Testis (tissue), 3 donors: ENCODE data around the gene OPN1MW3. TPM values are rescaled to one million over a fixed set of nuclear protein-coding genes. Genes with fewer than 3 reads are reported as not detected.

Experiments
- DNase-seq: peaks from one replicate; pipeline ENCODE4 v3.0.0-alpha.2; 2019
- H3K27ac ChIP-seq, 2 donors: fragments of 200-600 bp; sonication (generic); one replicate each; pipeline ENCODE4 v1.5.1; 2019
- H3K27me3 ChIP-seq: fragments of 200-600 bp; sonication (generic); one replicate; pipeline ENCODE4 v1.5.1; 2019
- H3K36me3 ChIP-seq: fragments of 200-600 bp; sonication (generic); one replicate; pipeline ENCODE4 v1.5.1; 2017; ENCODE audit warnings: low read depth; ENCODE audit errors: missing control alignments
- H3K4me1 ChIP-seq: fragments of 200-600 bp; sonication (generic); one replicate; pipeline ENCODE4 v1.5.1; 2019
- H3K4me3 ChIP-seq, 2 donors: fragments of 200-600 bp; sonication (generic); one replicate each; pipeline ENCODE4 v1.5.1; 2017 to 2019
- H3K9me3 ChIP-seq: fragments of 200-600 bp; sonication (generic); one replicate; pipeline ENCODE4 v1.5.1; 2017
- CTCF ChIP-seq, 3 experiments: fragments of 450-650 bp in 2 of 3; fragments of 200-600 bp in 1 of 3; sonication (generic) in 1 of 3; IDR thresholded peaks; one replicate each; pipeline ENCODE4 v1.5.1; 2016 to 2019; ENCODE audit warnings: antibody characterized with exemption in 3 of 3, mild to moderate bottlenecking in 2 of 3, moderate library complexity in 1 of 3
- POLR2A ChIP-seq: fragments of 450-650 bp; IDR thresholded peaks from one replicate; pipeline ENCODE4 v1.6.1; 2017; ENCODE audit warnings: antibody characterized with exemption, mild to moderate bottlenecking, moderate library complexity
- WGBS, 2 donors: methylation state at CpG; one replicate each; pipeline ENCODE4 v1.1.5; 2018; 5-methylcytosine and 5-hydroxymethylcytosine counted together
- intact Hi-C: fragments of 100-400 bp; cut with DNase I; formaldehyde crosslinking; loops from one replicate; pipeline ENCODE4 v1.15.1; 2023; ENCODE audit warnings: low total_unique reads
- polyA plus RNA-seq: library from polyadenylated mRNA; stranded (reverse); fragments of 350-450 nt; fragmentation: Illumina TruSeq; extraction: RNeasy Lipid Tissue Mini Kit (QIAGEN cat#74804); gene quantifications from one replicate; pipeline ENCODE4 v1.2.3, GENCODE V29; 2014; ENCODE audit warnings: low read depth, low replicate concordance; ENCODE audit not compliant: insufficient read depth
- total RNA-seq, 2 donors: library from RNA; depleted of rRNA; stranded (reverse); fragments of >200 nt; gene quantifications; one replicate each; pipeline ENCODE4 v1.2.3, GENCODE V29; 2016

The OPN1MW3 gene
- total and polyA plus RNA-seq, 3 donors from 2014 or later = not detected

DNA sequence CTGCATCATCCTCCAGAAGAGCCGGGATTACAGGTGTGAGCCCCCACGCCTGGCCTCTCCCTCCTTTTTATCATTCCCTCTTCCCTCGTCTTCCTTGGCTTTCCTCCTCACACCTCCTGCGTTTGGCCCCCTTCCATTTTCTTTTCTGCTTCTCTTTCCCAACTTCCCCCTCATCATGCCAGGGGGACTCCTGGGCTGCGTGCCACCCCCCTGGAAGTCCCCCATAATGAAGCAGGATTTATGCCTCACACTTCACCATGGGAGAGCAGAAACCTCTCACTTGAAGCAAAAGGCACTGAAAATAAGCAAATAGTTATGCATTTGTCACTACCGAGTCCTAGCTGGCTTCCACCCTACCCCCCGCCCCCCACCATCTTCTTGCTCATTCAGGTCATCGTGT is 46.1 kb downstream of the OPN1MW3 start:
- Histone ChIP-seq H3K27me3 (no peaks in the 10 kb centered on the region), H3K9me3 (no peaks in the 10 kb centered on the region), H3K36me3 (no peaks in the 10 kb centered on the region), H3K4me1 (no peaks in the 10 kb centered on the region), H3K27ac (no peak overlapping the region), H3K4me3 (no peak overlapping the region)
- DNase-seq = no peak
- TF ChIP-seq POLR2A (no peak), CTCF (IDR thresholded peaks at IDR 0.05) (no peak)
- 73 to 76% methylated on average over 7 to 8 of the region's 8 CpGs for WGBS, 2 donors
- intact Hi-C loops = no loop called here

DNA sequence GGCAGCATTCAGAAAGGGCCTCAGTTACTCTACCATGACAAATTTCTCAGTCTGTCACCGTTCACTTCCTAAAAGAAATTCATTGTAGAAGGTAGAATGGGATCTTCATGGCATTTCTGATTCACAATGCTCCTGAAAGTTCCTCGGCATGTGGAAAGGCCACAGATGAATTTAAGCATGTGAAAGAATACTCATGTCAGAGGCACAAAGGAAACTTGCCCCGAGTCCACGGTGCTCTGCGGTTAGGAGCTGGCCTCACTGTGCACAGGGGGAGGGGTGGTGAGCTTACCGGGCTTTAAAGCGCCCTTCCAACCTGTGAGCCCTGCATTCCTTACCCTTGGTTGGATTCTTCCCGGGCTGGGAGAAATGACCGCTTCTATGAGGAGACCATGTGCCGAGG is 47.5 kb downstream of the OPN1MW3 start:
- H3K4me3 ChIP-seq = no peak overlapping the region
- intact Hi-C loops = no loop called here
- no peaks in the 10 kb centered on the region for H3K27me3 ChIP-seq
- H3K36me3 ChIP-seq = no peaks in the 10 kb centered on the region
- TF ChIP-seq CTCF (IDR thresholded peaks at IDR 0.05) (no peak), POLR2A (no peak)
- H3K9me3 ChIP-seq = no peaks in the 10 kb centered on the region
- 80 to 89% methylated on average over 7 to 10 of the region's 10 CpGs for whole genome bisulfite sequencing, 2 donors
- H3K27ac ChIP-seq = no peak overlapping the region
- no peak for DNase-seq
- H3K4me1 ChIP-seq = no peaks in the 10 kb centered on the region

DNA sequence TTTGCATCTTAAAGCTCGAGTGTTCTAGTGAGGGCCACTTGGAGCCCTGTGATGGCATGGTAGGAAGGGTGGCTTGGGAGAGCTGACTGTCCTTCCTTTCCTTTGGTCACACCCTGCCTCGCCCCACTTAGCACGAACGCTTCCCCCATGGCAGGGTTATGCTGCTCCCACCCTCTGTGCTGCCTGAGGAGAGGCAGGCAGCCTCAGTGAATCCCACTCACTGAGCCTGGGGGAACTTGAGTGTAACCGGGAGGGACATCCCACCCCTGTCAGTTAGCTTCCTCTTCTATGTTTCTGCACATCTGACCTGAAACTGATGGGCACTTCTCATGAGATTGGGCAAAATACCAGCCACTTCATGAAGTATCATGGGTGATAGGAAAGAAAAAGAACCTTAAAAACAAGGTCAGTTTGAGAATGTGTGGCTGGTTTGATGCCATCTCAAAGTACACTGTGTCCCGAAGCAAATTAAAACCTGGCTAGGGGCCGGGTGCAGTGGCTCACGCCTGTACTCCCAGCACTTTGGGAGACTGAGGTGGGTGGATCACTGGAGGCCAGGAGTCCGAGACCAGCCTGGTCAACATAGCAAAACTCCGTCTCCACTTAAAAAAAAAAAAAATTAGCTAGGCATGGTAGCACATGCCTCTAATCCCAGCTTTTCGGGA is 48.3 kb downstream of the OPN1MW3 start:
- H3K4me1 ChIP-seq = no peaks in the 10 kb centered on the region
- intact Hi-C loops = no loop called here
- no peaks in the 10 kb centered on the region for H3K36me3 ChIP-seq
- TF ChIP-seq POLR2A = no peak
- no peak for TF ChIP-seq CTCF (IDR thresholded peaks at IDR 0.05)
- DNase-seq = no peak
- H3K4me3 ChIP-seq = no peak overlapping the region
- H3K27ac ChIP-seq = no peak overlapping the region
- 24 to 59% methylated on average over 4 to 11 of the region's 11 CpGs for WGBS, 2 donors
- H3K9me3 ChIP-seq = no peaks in the 10 kb centered on the region
- H3K27me3 ChIP-seq = no peaks in the 10 kb centered on the region

- Histone ChIP-seq H3K36me3 (no peaks in the 10 kb centered on the region), H3K27me3 (no peaks in the 10 kb centered on the region), H3K4me3 (no peak overlapping the region), H3K27ac (no peak overlapping the region), H3K9me3 (no peaks in the 10 kb centered on the region), H3K4me1 (no peaks in the 10 kb centered on the region)
- DNase-seq = no peak
- 67 to 74% methylated on average over 6 of the region's 6 CpGs for WGBS, 2 donors
- intact Hi-C loops = no loop called here
- no peak for TF ChIP-seq POLR2A
- TF ChIP-seq CTCF (IDR thresholded peaks at IDR 0.05) = no peak
Measured at GRCh38 chrX:154307202-154307601, 49.8 kb downstream of the OPN1MW3 start.
